Jurkat, Clone E6-1 (cell line): ENCODE measurements around the gene ABCA13.

Source experiments
- DNase-seq: peaks from one replicate; pipeline ENCODE4 v3.0.0-alpha.2; 2011; ENCODE audit warnings: low read depth, low spot score
- H3K4me3 ChIP-seq: 2 replicates; pipeline ENCODE4 v1.5.1; 2011; ENCODE audit warnings: mild to moderate bottlenecking, low read length, control low read depth, moderate library complexity

Gene ABCA13

DNA sequence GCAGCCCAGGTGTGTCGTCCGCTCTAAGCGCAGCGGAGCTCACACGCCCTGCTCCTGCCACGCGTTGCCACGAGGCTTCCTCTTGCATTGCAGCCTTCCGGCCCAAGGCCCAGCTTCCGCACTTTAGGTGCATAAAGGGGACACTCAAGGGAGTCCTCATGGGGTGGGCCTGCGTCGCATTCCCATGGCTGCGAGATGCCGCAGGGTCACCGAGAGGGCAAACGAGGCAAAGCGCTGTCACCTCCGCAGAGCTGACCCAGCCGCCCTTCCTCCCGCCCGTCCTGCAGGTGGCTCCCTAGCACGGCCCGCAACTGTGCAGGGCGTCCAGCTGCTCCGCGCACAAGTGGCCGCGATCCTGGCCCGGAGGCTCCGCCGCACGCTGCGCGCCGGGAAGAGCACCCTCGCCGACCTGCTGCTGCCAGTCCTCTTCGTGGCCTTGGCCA lies 283.5 kb downstream of the ABCA13 start:
- H3K4me3 ChIP-seq, result no peak overlapping the region
- DNase-seq, result no peak

DNA sequence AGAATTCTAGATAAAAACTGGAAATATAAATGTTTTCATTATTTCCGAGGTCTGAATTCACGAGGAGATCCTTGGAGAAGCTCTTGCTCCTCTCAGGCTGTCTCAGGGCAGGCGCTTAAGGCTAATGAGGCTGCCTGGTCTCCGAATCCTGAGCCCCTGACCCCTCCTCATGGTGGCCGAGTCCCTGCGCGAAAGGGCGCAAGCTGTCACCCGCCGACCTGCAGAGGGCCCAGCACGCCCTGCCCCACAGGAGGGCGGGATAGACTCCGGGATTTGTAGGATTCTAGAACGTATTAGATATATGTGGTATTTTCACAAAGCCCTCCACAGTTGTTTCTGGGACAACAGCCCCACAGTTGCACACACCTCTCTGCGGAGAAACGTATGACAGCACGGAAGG lies 284.1 kb downstream of the ABCA13 start:
- no peak for DNase-seq
- no peak overlapping the region for H3K4me3 ChIP-seq

DNA sequence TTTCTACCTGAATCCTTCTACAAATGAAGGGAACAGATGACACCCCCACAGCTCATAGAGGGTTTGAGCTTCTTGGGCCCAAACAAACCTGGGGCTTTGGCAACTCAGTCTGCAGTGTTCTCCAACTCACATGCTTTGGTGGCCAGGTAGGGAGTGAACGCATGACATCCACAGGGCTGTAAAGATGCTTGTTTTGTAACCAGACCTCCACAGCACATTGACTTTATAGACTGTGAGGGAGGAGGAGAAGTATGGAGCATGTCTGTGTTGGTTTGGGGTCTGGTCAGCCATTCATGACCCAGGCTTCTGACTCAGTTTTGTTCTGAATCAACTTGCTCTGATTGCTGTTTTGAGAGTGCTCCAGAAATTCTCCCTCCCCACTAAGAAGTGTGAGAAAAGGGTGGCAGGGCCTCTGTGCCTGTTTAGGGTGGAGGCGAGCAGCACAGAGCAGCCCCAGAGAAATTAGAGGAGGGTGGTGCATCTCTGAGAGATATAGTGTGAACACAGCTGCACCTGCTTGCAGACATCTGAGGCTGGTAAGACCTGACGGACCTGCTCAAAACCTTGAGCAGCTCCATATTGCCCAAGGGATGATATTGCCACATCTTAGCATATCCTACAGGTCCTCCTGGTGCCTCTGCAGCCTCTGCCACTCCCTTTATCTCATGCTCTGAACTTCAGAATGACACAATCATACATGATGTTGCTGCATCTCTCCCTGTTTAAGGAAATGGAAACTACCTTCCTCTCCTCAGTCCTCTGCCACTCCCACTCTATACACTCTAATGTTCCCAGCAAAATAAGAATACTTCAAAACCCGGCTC lies 287.7 kb downstream of the ABCA13 start:
- DNase-seq, result no peak
- H3K4me3 ChIP-seq, result no peak overlapping the region

DNA sequence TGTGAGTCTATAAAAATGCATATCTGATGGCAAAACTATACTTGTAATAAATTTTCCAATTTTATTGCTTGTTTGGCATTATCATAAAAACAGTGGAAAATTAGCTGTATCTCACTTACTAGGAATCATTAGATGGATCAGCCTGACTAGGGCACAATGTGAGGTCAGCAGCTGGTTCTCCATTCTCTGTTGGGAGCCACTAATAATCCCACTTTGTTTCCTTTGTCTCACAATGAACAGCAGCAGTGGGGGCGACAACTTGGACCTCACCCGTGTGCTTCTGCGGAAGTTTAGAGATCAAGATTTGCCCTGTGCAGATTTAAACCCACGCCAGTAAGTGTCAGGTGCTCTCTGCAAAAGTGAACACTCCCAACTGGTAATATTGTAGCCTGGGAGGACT lies 295.5 kb downstream of the ABCA13 start:
- H3K4me3 ChIP-seq, result no peak overlapping the region
- DNase-seq, result no peak

DNA sequence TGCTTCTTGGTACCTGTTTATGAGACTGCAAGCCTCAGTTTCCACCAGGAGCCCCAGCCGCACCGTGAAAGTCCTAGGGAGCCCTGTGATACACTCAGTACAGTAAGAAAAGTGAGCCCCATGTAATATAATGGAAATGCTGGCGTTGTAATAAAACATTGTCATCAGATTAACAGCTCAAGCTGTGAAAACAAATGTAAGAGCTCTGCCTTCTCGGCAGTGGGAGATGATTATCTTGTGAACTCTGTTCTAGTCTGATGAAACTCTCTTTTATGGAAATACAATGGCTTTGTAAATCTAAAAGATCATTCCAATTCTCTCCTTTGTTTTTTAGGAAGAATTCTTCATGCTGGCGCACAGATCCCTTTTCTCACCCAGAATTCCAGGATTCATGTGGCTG lies 299.9 kb downstream of the ABCA13 start:
- H3K4me3 ChIP-seq, result no peak overlapping the region
- no peak for DNase-seq

DNA sequence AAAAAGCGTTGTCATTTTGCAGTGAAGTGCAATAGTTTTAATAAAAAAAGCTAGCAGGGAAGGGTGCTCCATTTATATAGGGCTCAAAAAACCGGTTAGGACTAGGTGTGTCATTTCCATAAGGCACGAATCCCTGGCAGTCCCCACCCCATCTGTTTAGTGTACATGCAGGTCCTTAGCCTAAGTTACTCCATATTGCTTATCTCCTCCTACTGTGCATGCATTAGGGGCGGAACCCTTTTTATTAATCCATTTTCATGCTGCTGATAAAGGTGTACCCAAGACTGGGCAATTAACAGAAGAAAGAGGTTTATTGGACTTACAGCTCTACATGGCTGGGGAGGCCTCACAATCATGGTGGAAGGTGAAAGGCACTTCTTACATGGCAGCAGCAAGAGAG lies 301.4 kb downstream of the ABCA13 start:
- DNase-seq, result no peak
- no peak overlapping the region for H3K4me3 ChIP-seq

DNA sequence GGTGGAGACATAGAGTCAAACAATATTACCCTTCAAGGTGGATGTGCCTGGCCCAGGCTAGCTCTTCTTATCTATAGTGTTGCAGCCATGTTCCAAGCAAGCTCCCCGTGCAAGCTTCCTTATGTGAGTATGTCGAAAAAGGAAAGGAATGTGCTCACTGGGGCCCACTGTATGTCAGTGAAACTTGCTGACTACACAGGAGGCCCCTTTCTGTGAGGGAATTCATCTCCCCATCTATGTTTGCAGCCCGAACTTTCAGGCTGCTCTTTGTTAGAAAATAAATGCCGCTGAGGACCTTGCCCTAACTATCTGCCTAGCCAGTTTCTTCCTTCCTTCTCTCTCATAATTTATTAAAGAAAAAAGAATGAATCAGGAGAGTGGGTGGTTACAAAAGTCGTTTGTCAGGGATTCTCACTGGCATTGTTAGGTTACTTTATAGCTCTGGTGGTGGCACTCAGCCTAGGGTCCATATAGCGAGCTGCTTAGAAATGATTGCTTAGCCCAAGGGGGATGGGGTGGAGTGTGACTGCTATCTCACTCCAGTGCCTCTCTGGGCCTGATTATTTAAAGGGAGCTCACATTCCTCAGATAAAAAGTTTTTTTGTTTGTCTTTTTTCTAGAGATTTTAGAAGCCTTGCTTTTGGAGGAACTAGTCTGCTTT lies 302.1 kb downstream of the ABCA13 start:
- no peak for DNase-seq
- no peak overlapping the region for H3K4me3 ChIP-seq

DNA sequence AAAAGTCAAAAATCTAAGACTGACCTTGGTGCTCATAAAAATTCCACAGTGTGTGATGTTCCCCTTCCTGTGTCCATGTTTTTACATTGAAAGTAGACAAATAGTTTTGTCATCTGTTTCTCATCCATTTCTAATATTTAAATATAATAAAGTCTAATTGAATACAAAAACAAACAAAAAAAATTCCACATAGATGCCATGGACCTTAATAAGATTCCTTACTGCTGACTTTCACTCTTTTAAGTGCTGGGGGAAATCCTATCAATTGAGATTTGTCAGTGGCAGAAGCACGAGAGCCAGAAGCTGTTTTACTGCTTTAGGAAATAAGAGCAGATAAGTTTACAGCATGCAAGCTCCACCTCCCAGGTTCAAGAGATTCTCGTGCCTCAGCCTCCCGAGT lies 310.0 kb downstream of the ABCA13 start:
- no peak overlapping the region for H3K4me3 ChIP-seq
- no peak for DNase-seq

DNA sequence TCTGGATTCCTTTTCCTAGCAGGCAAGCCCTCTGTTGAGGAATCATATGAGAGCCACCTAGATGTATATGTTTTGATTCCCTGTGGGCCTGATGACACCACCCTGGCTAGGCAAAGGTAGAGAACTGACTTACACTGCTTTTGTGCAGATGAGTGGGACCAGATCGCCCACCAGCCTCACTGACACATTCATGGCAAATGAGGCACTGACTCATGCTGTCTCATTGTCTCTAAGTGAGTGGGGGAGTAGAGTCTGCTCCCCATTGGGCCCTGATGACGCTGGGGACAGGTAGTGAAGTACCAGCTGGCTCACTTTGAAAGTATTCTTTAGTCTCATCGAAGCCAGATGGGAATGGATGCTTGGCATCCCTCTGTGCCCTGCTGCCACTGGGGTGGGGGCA lies 326.3 kb downstream of the ABCA13 start:
- no peak overlapping the region for H3K4me3 ChIP-seq
- DNase-seq, result no peak

DNA sequence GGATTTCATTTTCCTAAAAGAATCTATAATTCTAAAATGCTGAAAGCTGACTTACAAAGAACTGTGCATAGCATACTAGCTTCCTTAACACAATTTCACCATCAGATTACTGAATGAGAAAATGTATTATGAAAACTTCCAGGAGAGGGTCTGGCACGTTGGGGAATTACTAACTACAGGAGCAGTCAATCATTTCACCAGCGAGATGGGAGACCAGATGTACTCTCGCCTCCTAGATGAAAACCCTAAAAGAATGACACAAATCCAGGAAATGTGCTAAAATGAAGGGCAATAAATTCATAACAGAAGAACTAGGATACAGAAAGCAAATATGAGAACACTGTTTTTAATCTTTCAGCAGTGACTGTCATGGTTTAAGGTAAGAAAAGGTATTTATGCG lies 330.8 kb downstream of the ABCA13 start:
- DNase-seq, result no peak
- H3K4me3 ChIP-seq, result no peak overlapping the region

DNA sequence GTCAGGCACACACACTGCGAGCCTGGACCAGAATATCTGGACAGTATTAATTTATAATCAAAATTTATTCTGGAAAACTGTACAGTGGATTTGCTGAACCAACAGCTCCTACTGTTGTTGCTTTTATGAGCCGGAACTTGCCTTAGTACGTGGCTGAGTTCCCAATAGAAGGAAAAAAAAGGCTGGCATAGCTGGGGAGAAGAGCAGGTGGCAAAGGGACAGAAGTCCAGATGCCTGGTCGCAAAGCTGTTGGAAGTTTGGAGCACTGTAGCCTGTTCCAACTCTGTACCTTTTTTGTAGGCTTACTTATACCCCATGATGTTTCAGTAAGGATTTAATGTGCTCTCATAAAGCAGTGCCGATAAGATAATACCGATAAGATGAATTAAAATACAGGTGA lies 333.8 kb downstream of the ABCA13 start:
- no peak for DNase-seq
- H3K4me3 ChIP-seq, result no peak overlapping the region

DNA sequence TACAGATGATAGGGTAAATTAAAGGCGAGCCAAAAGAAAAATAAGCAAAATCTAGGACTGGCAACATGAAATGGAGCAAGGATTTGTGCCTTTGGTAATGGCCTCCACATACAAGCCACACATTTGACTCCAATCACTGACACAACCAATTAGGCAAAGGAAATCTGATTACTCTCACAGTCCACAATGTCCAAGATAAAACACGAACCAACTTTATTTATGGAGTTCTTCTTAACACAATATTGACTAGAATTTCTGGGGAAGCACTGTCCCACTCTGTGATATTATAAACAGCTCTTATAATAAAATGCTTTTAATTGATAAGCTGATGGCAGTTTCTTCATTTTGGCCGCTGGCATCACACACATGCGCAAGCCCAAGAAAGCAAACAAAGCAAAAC lies 334.2 kb downstream of the ABCA13 start:
- no peak for DNase-seq
- H3K4me3 ChIP-seq, result no peak overlapping the region

DNA sequence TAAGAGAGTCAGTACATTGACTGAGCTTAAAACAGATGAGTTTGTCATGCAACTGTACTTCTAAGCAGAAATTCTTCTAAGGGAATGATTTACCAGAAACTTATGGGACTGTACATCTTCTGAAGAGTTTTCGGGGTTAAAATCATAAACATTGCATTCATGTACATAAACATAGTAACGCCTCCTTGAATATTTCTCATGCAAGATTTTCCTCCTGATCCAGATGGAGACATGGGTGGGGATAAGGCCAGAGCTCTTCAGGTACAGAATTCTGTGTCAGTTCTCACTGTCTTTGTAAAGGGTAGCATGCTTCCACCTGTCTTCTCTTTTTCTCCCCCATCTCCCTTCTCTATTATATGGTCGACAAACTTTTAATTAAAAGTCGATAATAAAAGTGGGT lies 335.3 kb downstream of the ABCA13 start:
- no peak for DNase-seq
- no peak overlapping the region for H3K4me3 ChIP-seq

DNA sequence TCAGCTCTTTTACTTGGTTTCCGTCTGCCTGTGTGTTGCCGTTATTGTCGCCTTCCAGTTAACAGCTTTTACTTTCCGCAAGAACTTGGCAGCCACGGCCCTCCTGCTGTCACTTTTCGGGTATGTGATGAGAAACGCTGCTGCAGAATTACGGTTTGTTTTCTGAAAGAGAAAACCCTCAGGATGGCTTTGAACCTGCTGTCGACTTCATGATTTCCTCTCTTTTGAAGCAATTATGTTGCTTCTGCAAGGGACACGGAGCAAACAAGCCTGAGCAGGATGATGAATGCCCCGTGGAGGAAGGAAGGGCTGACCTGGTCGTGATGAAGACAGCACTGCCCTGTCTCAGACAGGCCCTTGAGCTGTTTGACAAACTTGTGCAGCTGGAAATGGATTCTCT lies 339.8 kb downstream of the ABCA13 start:
- peak; percentile 75 for DNase-seq
- peak overlapping the region; percentile 31 for H3K4me3 ChIP-seq

DNA sequence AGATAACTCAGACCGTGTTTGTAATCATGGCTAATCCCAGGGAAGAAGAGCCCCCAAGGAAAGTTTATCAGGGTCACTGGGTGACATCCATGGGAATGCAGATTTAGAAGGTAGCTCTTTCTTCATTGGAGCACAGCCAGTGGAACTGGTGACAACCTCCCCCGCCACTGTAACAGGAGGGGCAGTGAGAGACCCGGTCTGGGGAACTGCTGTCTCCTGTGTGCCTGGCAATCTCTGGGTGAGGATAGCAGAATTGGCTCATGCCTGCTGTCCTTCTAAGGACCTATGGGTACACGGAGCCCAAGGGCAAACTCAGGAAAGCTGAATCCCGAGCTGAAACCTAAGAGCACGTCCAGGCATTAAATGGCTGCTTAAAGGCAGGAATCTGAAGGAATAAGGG lies 341.6 kb downstream of the ABCA13 start:
- H3K4me3 ChIP-seq, result no peak overlapping the region
- DNase-seq, result no peak

DNA sequence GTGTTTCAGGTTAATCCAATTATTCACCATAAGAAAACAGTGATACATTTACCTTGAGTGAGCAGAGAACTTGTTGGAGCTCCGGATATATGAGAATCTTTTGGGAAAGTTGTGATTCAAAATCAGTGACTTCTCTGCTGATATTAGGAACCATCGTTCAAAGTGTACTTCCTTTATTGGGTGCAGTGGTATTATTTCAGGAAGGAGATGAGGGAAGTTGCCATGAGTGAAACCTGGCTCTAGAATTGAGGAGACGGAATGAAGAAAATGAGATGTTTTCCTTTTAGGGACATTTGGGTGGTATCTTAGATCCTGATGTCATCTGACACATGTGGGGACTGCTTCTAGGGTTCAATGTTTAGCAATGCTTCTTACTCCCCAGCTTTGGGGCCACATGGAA lies 343.9 kb downstream of the ABCA13 start:
- no peak for DNase-seq
- no peak overlapping the region for H3K4me3 ChIP-seq

DNA sequence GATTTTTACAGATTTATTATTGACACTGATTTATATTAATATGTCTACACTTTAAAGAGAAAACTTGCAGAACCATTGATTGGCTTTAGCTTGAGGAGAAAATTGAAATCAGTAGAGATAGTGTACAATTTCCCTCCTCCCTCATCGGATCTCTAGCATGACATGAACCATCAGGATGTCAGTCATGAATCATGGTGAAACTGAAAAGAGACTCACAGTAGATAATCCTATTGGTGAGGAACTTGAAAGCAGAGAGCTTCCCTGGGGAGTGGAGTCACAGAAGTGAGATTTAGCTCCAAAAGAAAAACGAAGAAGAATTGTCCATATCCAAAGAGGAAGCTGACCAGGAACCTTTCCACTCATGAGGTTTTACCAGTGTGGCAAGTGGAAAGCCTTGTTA lies 346.8 kb downstream of the ABCA13 start:
- H3K4me3 ChIP-seq, result no peak overlapping the region
- no peak for DNase-seq

DNA sequence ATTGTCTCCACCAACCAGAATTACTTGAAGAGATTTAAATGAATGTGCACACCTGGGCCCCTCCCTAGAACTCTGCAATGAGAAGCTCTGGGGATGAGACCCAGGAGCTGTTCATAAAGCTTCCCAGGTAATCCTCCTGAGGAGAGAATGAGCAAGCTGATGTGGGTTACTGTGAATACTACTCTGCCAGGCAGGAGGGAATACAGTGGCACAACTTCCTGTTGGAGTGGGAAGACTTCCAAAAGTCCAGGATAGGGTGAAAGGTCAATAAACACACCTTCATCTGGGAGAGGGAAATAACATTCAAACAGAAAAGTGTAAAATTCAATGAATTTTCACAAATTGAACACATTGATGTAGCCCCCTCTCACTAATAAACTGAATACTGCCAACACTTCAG lies 351.4 kb downstream of the ABCA13 start:
- no peak for DNase-seq
- no peak overlapping the region for H3K4me3 ChIP-seq

DNA sequence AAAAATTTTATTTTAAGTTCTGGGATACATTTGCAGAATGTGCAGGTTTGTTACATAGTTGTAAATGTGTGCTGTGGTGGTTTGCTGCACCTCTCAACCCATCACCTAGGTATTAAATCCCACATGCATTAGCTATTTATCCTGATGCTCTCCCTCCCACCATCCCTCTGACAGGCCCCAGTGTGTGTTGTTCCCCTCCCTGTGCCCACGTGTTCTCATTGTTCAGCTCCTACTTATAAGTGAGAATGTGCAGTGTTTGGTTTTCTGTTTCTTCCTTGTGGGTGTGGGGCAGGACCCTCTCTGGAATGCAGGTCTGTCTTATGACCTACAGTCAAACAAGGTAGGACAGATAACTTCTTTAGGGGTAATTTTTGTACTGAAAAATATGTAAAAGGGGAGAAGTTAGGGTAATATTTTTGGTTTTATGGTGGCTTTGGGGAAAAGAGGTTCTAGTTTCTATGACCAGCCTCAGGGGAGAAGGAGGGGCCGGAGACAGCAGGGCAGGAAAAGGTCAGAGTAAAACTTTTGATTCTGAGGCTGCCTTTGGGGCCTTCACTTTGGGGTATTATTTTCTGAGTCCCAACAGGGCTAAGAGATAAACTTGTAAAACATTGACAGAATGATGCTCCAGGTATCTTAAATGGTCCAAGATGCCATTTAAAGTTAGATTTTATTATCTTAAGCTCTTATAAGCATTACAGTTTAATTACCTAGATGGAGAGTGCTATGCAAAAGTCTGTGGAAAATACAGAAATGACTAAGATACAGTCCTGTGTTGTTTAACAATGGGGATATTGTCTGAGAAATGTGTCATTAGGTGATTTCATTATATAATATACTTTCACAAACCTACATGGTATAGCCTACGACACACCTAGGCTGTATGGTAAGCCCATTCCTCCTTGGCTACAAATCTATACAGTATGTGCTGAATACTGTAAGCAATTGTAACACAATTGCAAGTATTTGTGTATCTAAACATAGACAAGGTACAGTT lies 354.8 kb downstream of the ABCA13 start:
- no peak for DNase-seq
- H3K4me3 ChIP-seq, result no peak overlapping the region

DNA sequence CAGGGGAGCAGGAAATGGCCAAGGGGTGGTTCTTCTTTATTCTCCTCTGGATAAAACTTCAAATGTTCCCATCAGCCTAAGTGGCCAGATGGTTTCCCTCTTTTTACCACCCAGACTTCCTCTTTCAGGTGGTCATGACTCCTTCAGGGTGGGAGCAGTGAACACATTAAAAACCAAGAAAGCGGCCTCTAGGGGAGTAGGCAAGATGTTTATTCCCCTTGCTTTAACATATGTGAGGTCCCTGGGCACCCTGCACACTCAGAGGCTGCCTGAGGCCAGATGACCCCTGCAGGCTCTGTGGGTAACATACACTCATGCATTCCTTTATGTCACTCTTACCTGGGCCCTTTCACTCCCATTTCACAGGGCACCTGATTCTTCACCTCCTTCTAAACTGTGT lies 357.4 kb downstream of the ABCA13 start:
- no peak overlapping the region for H3K4me3 ChIP-seq
- DNase-seq, result peak; percentile 18
